Cardiac septum (tissue), 1 donor: ENCODE data around the gene SIX2. TPM values are rescaled to one million over a fixed set of nuclear protein-coding genes. Genes with fewer than 3 reads are reported as not detected.

Source experiments
- total RNA-seq: library from RNA; stranded (reverse); fragmentation: NEBNext Ultra II Directional; extraction: Animal tissue kit (Norgen Biotek cat#: 25700); gene quantifications from one replicate; pipeline ENCODE4 v1.2.1, GENCODE V29; 2021
- donor health status: DM: no; HTN: no; CAD: no.

The SIX2 gene
- total RNA-seq, 1 donor from 2014 or later, result 0.89 TPM

Other genes with a start within 250 kb of the SIX2 start
- not detected for gene SIX3, start 67.8 kb downstream of the SIX2 start, total RNA-seq